PC-3 (cell line): ENCODE data around the gene GNAZ. TPM values are rescaled to one million over a fixed set of nuclear protein-coding genes. Genes with fewer than 3 reads are reported as not detected.

ENCODE experiments used
- ATAC-seq: fragments of 200-7000 bp; cut with Tn5 transposase; 2 replicates; pipeline ENCODE4 v1.9.1; 2020; ENCODE audit warnings: mild to moderate bottlenecking, moderate library complexity
- BruUV-seq: library from RNA; stranded (reverse); fragments of 400-500 nt; replicated peaks from 2 replicates; lab custom pipeline; 2021; lab: Mats Ljungman, UMichigan
- CTCF ChIA-PET: fragments of 300-600 bp; sonication (Branson Sonifier 250); formaldehyde crosslinking; loops from one replicate; lab custom pipeline; 2022; ENCODE audit warnings: antibody characterized with exemption; lab: Charles Lee
- POLR2A ChIA-PET: fragments of 300-600 bp; sonication (Branson Sonifier 250); formaldehyde crosslinking; loops from one replicate; lab custom pipeline; 2022; ENCODE audit warnings: antibody characterized with exemption; ENCODE audit not compliant: unreplicated experiment; lab: Charles Lee
- DNase-seq: peaks from one replicate; pipeline ENCODE4 v3.0.0-alpha.2; 2015
- H2AFZ ChIP-seq: fragments of 300-600 bp; sonication (generic); 2 replicates; pipeline ENCODE4 v1.6.0; 2016; ENCODE audit warnings: antibody characterized with exemption, low read length
- H3F3A ChIP-seq: fragments of 300-600 bp; sonication (generic); one replicate; pipeline ENCODE4 v1.6.0; 2017; ENCODE audit warnings: antibody characterized with exemption, low read length, control low read depth, mild to moderate bottlenecking; ENCODE audit not compliant: unreplicated experiment
- H3K27ac ChIP-seq: fragments of 300-600 bp; sonication (generic); 2 replicates; pipeline ENCODE4 v1.5.1; 2016; ENCODE audit warnings: mild to moderate bottlenecking, low read length
- H3K27me3 ChIP-seq: fragments of 300-600 bp; sonication (generic); 2 replicates; pipeline ENCODE4 v1.6.1; 2016; ENCODE audit warnings: low read length, mixed read lengths
- H3K36me3 ChIP-seq: fragments of 300-600 bp; sonication (generic); 2 replicates; pipeline ENCODE4 v1.6.1; 2016; ENCODE audit warnings: low read depth, mixed run types, low read length, mixed read lengths
- H3K4me1 ChIP-seq: fragments of 300-600 bp; sonication (generic); 2 replicates; pipeline ENCODE4 v1.5.1; 2016; ENCODE audit warnings: low read length; ENCODE audit not compliant: insufficient read depth
- H3K4me2 ChIP-seq: fragments of 300-600 bp; sonication (generic); 2 replicates; pipeline ENCODE4 v1.6.0; 2016; ENCODE audit warnings: low read length
- H3K4me3 ChIP-seq: fragments of 300-600 bp; sonication (generic); 2 replicates; pipeline ENCODE4 v1.5.1; 2016; ENCODE audit warnings: mild to moderate bottlenecking, low read length, mixed read lengths
- H3K79me2 ChIP-seq: fragments of 300-600 bp; sonication (generic); 2 replicates; pipeline ENCODE4 v1.6.1; 2017; ENCODE audit warnings: low read length, mixed read lengths
- H3K9ac ChIP-seq: fragments of 300-600 bp; sonication (generic); 2 replicates; pipeline ENCODE4 v1.6.0; 2016; ENCODE audit warnings: mild to moderate bottlenecking, low read length
- H3K9me2 ChIP-seq: fragments of 300-600 bp; sonication (generic); replicated peaks from 2 replicates; pipeline ENCODE4 v1.6.1; 2016; ENCODE audit warnings: mixed run types, low read length, mixed read lengths
- H3K9me3 ChIP-seq: fragments of 300-600 bp; sonication (generic); 2 replicates; pipeline ENCODE4 v1.6.1; 2016; ENCODE audit warnings: low read length, mixed read lengths
- H4K20me1 ChIP-seq: fragments of 300-600 bp; sonication (generic); 2 replicates; pipeline ENCODE4 v1.6.1; 2016; ENCODE audit warnings: low read length, mixed read lengths
- EZH2 ChIP-seq: fragments of 300-600 bp; sonication (generic); IDR thresholded peaks from one replicate; pipeline ENCODE4 v1.6.1; 2017; ENCODE audit warnings: antibody characterized with exemption, mild to moderate bottlenecking, low read length; ENCODE audit not compliant: unreplicated experiment
- EZH2phosphoT487 ChIP-seq: fragments of 300-600 bp; sonication (generic); IDR thresholded peaks from 2 replicates; pipeline ENCODE4 v1.6.1; 2018; ENCODE audit warnings: mild to moderate bottlenecking, antibody characterized with exemption, low read length, borderline replicate concordance
- intact Hi-C: fragments of 100-400 bp; cut with micrococcal nuclease; formaldehyde crosslinking; loops from 2 replicates; pipeline ENCODE4 v1.9.0; 2023
- total RNA-seq: library from RNA; depleted of rRNA; stranded (reverse); fragments of >200 nt; gene quantifications from 2 replicates; pipeline ENCODE4 v1.2.3, GENCODE V29; 2014
- TF ChIP-seq, protein P1 (sequence below): fragments of 300-600 bp; sonication (generic); conservative IDR thresholded peaks from 2 replicates; pipeline ENCODE4 v1.5.1; 2017; ENCODE audit warnings: antibody characterized with exemption, low read depth, mild to moderate bottlenecking, low read length

GNAZ gene
- total RNA-seq, 1 experiment from 2014 or later: 14.4 TPM

DNA sequence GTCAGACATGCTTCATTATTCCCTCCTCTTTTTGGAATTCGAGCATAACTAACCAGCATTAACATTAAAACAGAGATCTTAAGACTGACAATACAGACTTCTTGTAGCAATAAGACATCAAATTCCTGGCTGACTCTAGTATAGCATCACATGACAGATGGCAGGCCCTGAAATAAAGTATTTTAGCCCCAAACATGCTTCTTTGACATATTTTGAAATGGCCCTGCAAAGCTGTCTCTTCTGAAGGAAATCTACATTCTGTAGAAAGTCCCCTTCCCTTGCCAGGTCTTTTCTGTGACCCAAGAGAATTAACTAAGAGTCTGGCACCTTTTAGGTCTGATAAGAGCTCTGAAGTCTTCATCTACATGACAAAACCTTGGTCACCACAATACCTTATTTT is 38.5 kb upstream of the GNAZ start:
- H3K79me2 ChIP-seq: no peaks in the 10 kb centered on the region
- H3K9me2 ChIP-seq: no peaks in the 10 kb centered on the region
- ChIA-PET POLR2A (no interaction called here), CTCF (no interaction called here)
- H3K4me3 ChIP-seq: no peak overlapping the region
- intact Hi-C loops: no loop called here
- H3K4me1 ChIP-seq: peaks cover 6% of the 10 kb centered on the region; the same call in 1 of the 2 replicates
- no peak overlapping the region for H3K27ac ChIP-seq
- H2AFZ ChIP-seq: no peak overlapping the region
- ATAC-seq (no peak), DNase-seq (no peak)
- no peaks in the 10 kb centered on the region for H3K27me3 ChIP-seq
- no peaks in the 10 kb centered on the region for H4K20me1 ChIP-seq
- no peaks in the 10 kb centered on the region for H3K36me3 ChIP-seq
- no peak overlapping the region for H3K9ac ChIP-seq
- BruUV-seq: no TSS peak
- TF ChIP-seq EZH2phosphoT487: no peak
- no peak for TF ChIP-seq EZH2
- H3K9me3 ChIP-seq: no peaks in the 10 kb centered on the region
- no peaks in the 10 kb centered on the region for H3F3A ChIP-seq
- no peak overlapping the region for H3K4me2 ChIP-seq

DNA sequence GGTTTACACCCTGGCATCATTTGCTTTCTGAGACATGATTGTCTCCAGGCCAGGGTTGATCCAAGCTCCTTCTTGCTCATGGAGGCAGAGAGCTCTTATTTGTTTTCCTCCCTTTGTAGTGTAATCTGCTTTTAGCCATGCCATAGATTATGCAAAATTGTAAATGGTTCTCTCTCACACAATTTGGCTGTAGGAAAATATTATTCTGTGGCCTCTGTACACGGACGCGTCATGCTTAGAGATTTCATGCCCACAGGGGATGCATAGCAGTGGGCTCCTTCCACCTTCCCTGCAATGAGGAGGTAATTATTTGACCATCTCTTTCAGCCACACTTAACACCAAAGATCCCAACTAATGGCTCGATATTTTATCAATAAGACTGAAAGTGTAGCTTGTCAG is 37.7 kb upstream of the GNAZ start:
- no peak for TF ChIP-seq EZH2phosphoT487
- TF ChIP-seq, protein P1, sequence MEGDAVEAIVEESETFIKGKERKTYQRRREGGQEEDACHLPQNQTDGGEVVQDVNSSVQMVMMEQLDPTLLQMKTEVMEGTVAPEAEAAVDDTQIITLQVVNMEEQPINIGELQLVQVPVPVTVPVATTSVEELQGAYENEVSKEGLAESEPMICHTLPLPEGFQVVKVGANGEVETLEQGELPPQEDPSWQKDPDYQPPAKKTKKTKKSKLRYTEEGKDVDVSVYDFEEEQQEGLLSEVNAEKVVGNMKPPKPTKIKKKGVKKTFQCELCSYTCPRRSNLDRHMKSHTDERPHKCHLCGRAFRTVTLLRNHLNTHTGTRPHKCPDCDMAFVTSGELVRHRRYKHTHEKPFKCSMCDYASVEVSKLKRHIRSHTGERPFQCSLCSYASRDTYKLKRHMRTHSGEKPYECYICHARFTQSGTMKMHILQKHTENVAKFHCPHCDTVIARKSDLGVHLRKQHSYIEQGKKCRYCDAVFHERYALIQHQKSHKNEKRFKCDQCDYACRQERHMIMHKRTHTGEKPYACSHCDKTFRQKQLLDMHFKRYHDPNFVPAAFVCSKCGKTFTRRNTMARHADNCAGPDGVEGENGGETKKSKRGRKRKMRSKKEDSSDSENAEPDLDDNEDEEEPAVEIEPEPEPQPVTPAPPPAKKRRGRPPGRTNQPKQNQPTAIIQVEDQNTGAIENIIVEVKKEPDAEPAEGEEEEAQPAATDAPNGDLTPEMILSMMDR: no peak
- intact Hi-C loops: no loop called here
- H3K36me3 ChIP-seq: no peaks in the 10 kb centered on the region
- H3K27me3 ChIP-seq: no peaks in the 10 kb centered on the region
- POLR2A ChIA-PET: interaction anchor here (0.6 kb wide), 1 partner anchor 10 kb away, joined by 3 read pairs; no protein-coding TSS in a partner anchor
- no peaks in the 10 kb centered on the region for H3K9me2 ChIP-seq
- ATAC-seq (no peak), DNase-seq (no peak)
- H3K4me2 ChIP-seq: no peak overlapping the region
- H3F3A ChIP-seq: no peaks in the 10 kb centered on the region
- no peaks in the 10 kb centered on the region for H3K79me2 ChIP-seq
- H3K4me3 ChIP-seq: no peak overlapping the region
- peaks cover 11% of the 10 kb centered on the region; the same call in 1 of the 2 replicates for H3K4me1 ChIP-seq
- no peaks in the 10 kb centered on the region for H3K9me3 ChIP-seq
- H3K27ac ChIP-seq: no peak overlapping the region
- H3K9ac ChIP-seq: no peak overlapping the region
- no peak overlapping the region for H2AFZ ChIP-seq
- no TSS peak for BruUV-seq
- CTCF ChIA-PET: no interaction called here
- no peaks in the 10 kb centered on the region for H4K20me1 ChIP-seq

DNA sequence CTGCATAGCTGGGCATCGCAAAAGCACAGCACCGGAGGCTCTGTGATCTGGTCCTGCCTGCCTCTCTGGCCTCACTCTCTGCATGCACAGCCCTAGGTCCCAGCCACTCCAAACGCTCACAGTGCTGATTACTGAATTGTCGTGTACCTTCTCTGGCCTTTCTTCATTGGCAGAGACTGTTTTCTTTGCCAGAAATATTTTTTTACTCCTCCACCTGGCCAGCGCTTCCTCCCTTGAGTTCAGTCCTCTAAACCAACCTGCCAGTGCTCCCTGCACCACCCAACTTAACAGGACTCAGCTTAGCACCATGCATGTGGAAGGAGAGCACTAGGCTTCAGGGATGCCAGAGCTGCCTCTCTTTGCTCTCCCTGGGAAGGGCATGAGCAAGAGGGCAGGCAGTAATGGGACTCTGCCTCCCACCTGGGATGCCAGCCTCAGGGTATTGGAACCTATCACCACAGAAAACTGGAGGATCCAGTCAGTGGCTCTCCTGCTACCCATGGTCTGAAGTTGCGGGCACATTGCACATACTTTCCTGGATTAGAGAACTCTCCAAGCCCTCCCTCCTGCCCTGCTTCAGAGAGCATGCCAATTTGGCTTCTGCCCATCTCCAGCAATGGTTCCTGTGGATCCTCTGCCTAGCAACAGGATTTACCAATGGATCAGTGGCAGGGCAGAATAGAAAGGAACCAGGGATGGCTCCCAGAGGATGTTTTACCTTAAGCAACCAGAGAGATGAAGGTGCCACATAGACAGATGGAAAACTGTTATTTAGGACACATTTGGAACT is 37.0 kb upstream of the GNAZ start:
- H3K79me2 ChIP-seq: no peaks in the 10 kb centered on the region
- no peak for DNase-seq
- no peaks in the 10 kb centered on the region for H3K27me3 ChIP-seq
- no peaks in the 10 kb centered on the region for H4K20me1 ChIP-seq
- ChIA-PET POLR2A (no interaction called here), CTCF (no interaction called here)
- H3K4me2 ChIP-seq: no peak overlapping the region
- H3K4me3 ChIP-seq: no peak overlapping the region
- peaks cover 11% of the 10 kb centered on the region; the same call in 1 of the 2 replicates for H3K4me1 ChIP-seq
- no peaks in the 10 kb centered on the region for H3F3A ChIP-seq
- ATAC-seq: no peak
- H2AFZ ChIP-seq: no peak overlapping the region
- intact Hi-C loops: no loop called here
- no peaks in the 10 kb centered on the region for H3K9me2 ChIP-seq
- no peak overlapping the region for H3K9ac ChIP-seq
- H3K27ac ChIP-seq: no peak overlapping the region
- no TSS peak for BruUV-seq
- no peaks in the 10 kb centered on the region for H3K36me3 ChIP-seq
- no peaks in the 10 kb centered on the region for H3K9me3 ChIP-seq
- no peak for TF ChIP-seq EZH2
- TF ChIP-seq EZH2phosphoT487: no peak
- TF ChIP-seq, protein P1: no peak
